Right atrium auricular region (tissue), 2 donors: ENCODE measurements around the gene BIRC6. TPM values are rescaled to one million over a fixed set of nuclear protein-coding genes. Genes with fewer than 3 reads are reported as not detected.
"Not testable (repeated sequence)": the region's sequence is repeated elsewhere in the genome, so short reads cannot be mapped to it uniquely, and the experiment has no call there.

Experiments
- DNase-seq: peaks from one replicate; pipeline ENCODE4 v3.0.0-alpha.2; 2019; ENCODE audit warnings: low spot score
- H3K27ac ChIP-seq, 2 donors: fragments of 200-600 bp; sonication (generic); 1 replicate in 1 of 2; 2 replicates in 1 of 2; pipeline ENCODE4 v1.5.1; 2016 to 2019
- H3K27me3 ChIP-seq, 2 donors: fragments of 200-600 bp; sonication (generic); one replicate each; pipeline versions ENCODE4 v1.5.1 to v1.6.0; 2017 to 2019
- H3K36me3 ChIP-seq: fragments of 200-600 bp; sonication (generic); one replicate; pipeline ENCODE4 v1.5.1; 2016
- H3K4me1 ChIP-seq, 2 donors: fragments of 200-600 bp; sonication (generic); one replicate each; pipeline versions ENCODE4 v1.5.1 to v1.6.0; 2017 to 2019
- H3K4me3 ChIP-seq, 2 donors: fragments of 200-600 bp; sonication (generic); 1 replicate in 1 of 2; 2 replicates in 1 of 2; pipeline ENCODE4 v1.5.1; 2017 to 2019; ENCODE audit warnings: mild to moderate bottlenecking in 1 of 2, moderate library complexity in 1 of 2
- H3K9me3 ChIP-seq, 2 donors: fragments of 200-600 bp; sonication (generic); one replicate each; pipeline ENCODE4 v1.5.1; 2019
- CTCF ChIP-seq, 2 donors: fragments of 200-600 bp; sonication (generic); IDR thresholded peaks; one replicate each; pipeline ENCODE4 v1.5.1; 2019; ENCODE audit warnings: antibody characterized with exemption in 2 of 2
- total RNA-seq, 2 donors: library from RNA; depleted of rRNA; stranded (reverse); fragments of >200 nt; gene quantifications; one replicate each; pipeline ENCODE4 v1.1.0, GENCODE V29; 2016

Gene BIRC6
- total RNA-seq, 2 donors from 2014 or later: 50.4 to 50.6 TPM

GRCh38 chr2:32360416-32360815, 3.6 kb downstream of the BIRC6 start:
- Histone ChIP-seq H3K4me3 (no peak overlapping the region), H3K27me3 (no peaks in the 10 kb centered on the region), H3K36me3 (no peaks in the 10 kb centered on the region), H3K4me1 (peaks cover 0 to 43% of the 10 kb centered on the region in 2 donors), H3K9me3 (no peaks in the 10 kb centered on the region), H3K27ac (no peak overlapping the region)
- no peak for DNase-seq
- TF ChIP-seq CTCF (IDR thresholded peaks at IDR 0.05): no peak

- H3K4me3 ChIP-seq, H3K36me3 ChIP-seq, H3K27ac ChIP-seq, H3K9me3 ChIP-seq, H3K27me3 ChIP-seq, DNase-seq: not testable (repeated sequence)
- H3K4me1 ChIP-seq: peaks cover 0 to 47% of the 10 kb centered on the region in 2 donors
Measured at GRCh38 chr2:32362997-32363396, 6.2 kb downstream of the BIRC6 start.

- Histone ChIP-seq H3K36me3 (no peaks in the 10 kb centered on the region), H3K4me1 (peaks cover 0 to 47% of the 10 kb centered on the region in 2 donors), H3K9me3 (no peaks in the 10 kb centered on the region), H3K27ac (no peak overlapping the region), H3K4me3 (no peak overlapping the region), H3K27me3 (no peaks in the 10 kb centered on the region)
- TF ChIP-seq CTCF (IDR thresholded peaks at IDR 0.05): no peak
- DNase-seq: no peak
Measured at GRCh38 chr2:32363597-32363996, 6.8 kb downstream of the BIRC6 start.

GRCh38 chr2:32364290-32364689, 7.5 kb downstream of the BIRC6 start:
- not testable (repeated sequence) for H3K27ac ChIP-seq, H3K27me3 ChIP-seq, H3K4me3 ChIP-seq, H3K36me3 ChIP-seq, DNase-seq, H3K9me3 ChIP-seq
- H3K4me1 ChIP-seq: peaks cover 0 to 45% of the 10 kb centered on the region in 2 donors

- not testable (repeated sequence) for H3K36me3 ChIP-seq, H3K27me3 ChIP-seq, H3K27ac ChIP-seq, DNase-seq, H3K4me3 ChIP-seq, H3K9me3 ChIP-seq
- peaks cover 0 to 32% of the 10 kb centered on the region in 2 donors for H3K4me1 ChIP-seq
Measured at GRCh38 chr2:32365679-32366078, 8.9 kb downstream of the BIRC6 start.

- no peaks in the 10 kb centered on the region for H3K36me3 ChIP-seq
- no peak for DNase-seq
- H3K27me3 ChIP-seq: no peaks in the 10 kb centered on the region
- no peaks in the 10 kb centered on the region for H3K9me3 ChIP-seq
- no peak overlapping the region for H3K4me3 ChIP-seq
- no peak for TF ChIP-seq CTCF (IDR thresholded peaks at IDR 0.05)
- H3K4me1 ChIP-seq: peaks cover 0 to 31% of the 10 kb centered on the region in 2 donors
- no peak overlapping the region for H3K27ac ChIP-seq
Measured at GRCh38 chr2:32366595-32366994, 9.8 kb downstream of the BIRC6 start.

GRCh38 chr2:32369222-32369621, 12.4 kb downstream of the BIRC6 start:
- Histone ChIP-seq H3K27ac (no peak overlapping the region), H3K36me3 (no peaks in the 10 kb centered on the region), H3K4me3 (no peak overlapping the region), H3K9me3 (no peaks in the 10 kb centered on the region), H3K27me3 (no peaks in the 10 kb centered on the region), H3K4me1 (peaks cover 0 to 29% of the 10 kb centered on the region in 2 donors)
- no peak for DNase-seq
- no peak for TF ChIP-seq CTCF (IDR thresholded peaks at IDR 0.05)

- not testable (repeated sequence) for H3K36me3 ChIP-seq, H3K27me3 ChIP-seq, H3K4me3 ChIP-seq, DNase-seq, H3K9me3 ChIP-seq, H3K27ac ChIP-seq
- peaks cover 0 to 17% of the 10 kb centered on the region in 2 donors for H3K4me1 ChIP-seq
Measured at GRCh38 chr2:32370942-32371341, 14.1 kb downstream of the BIRC6 start.
